ENCODE data around the gene SUPT3H.

DNA sequence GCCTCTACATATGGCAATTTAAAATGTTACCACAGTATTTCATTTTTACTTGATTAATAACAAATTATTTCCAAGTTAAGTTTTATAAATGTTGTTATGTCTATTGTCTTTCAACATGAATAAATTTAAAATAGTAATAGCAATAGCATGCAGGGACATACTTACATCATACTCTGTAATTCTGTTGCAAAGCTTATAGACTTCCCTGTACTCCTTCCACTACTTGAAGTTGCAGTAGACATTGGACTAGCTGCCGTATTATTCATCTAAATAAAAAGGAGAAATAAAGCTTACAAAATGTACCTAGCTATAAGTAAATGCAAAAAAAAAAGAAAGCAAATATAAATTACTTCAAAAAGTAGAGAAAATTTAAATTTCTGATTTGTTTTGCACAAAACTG is 12.7 kb downstream of the SUPT3H start:
- TF ChIP-seq POLR2A (IDR thresholded peaks at IDR 0.05): no peak
- TF ChIP-seq, protein P1, sequence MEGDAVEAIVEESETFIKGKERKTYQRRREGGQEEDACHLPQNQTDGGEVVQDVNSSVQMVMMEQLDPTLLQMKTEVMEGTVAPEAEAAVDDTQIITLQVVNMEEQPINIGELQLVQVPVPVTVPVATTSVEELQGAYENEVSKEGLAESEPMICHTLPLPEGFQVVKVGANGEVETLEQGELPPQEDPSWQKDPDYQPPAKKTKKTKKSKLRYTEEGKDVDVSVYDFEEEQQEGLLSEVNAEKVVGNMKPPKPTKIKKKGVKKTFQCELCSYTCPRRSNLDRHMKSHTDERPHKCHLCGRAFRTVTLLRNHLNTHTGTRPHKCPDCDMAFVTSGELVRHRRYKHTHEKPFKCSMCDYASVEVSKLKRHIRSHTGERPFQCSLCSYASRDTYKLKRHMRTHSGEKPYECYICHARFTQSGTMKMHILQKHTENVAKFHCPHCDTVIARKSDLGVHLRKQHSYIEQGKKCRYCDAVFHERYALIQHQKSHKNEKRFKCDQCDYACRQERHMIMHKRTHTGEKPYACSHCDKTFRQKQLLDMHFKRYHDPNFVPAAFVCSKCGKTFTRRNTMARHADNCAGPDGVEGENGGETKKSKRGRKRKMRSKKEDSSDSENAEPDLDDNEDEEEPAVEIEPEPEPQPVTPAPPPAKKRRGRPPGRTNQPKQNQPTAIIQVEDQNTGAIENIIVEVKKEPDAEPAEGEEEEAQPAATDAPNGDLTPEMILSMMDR (IDR thresholded peaks at IDR 0.05): no peak
